Thoracic aorta (tissue), 2 donors: Measurements from ENCODE around the gene CCDC83. TPM values are rescaled to one million over a fixed set of nuclear protein-coding genes. Genes with fewer than 3 reads are reported as not detected.

Experiments
- ATAC-seq: fragments of 150-250 bp; one replicate; pipeline ENCODE4 v1.8.0; 2017; ENCODE audit warnings: low read depth; ENCODE audit not compliant: insufficient number of reproducible peaks, low FRiP score
- DNase-seq: peaks from one replicate; pipeline ENCODE4 v3.0.0-alpha.2; 2020; ENCODE audit warnings: low spot score
- H3K27ac ChIP-seq, 2 donors: fragments of 200-600 bp; sonication (generic); 1 replicate in 1 of 2; 2 replicates in 1 of 2; pipeline ENCODE4 v1.5.1; 2016; ENCODE audit warnings: mild to moderate bottlenecking in 2 of 2, moderate library complexity in 2 of 2
- H3K27me3 ChIP-seq: fragments of 200-600 bp; sonication (generic); replicated peaks from 2 replicates; pipeline ENCODE4 v1.6.0; 2016; ENCODE audit warnings: mild to moderate bottlenecking; ENCODE audit not compliant: insufficient read depth
- H3K36me3 ChIP-seq: fragments of 200-600 bp; sonication (generic); one replicate; pipeline ENCODE4 v1.5.1; 2016
- H3K4me1 ChIP-seq, 2 donors: fragments of 200-600 bp; sonication (generic); 1 replicate in 1 of 2; 2 replicates in 1 of 2; pipeline versions ENCODE4 v1.5.1 to v1.6.0; 2016; ENCODE audit warnings: low read depth in 2 of 2, mild to moderate bottlenecking in 1 of 2; ENCODE audit not compliant: control insufficient read depth in 1 of 2
- H3K4me3 ChIP-seq: fragments of 200-600 bp; sonication (generic); 2 replicates; pipeline ENCODE4 v1.5.1; 2016; ENCODE audit warnings: mild to moderate bottlenecking
- H3K9me3 ChIP-seq: fragments of 200-600 bp; sonication (generic); 2 replicates; pipeline ENCODE4 v1.5.1; 2016
- total RNA-seq, 2 donors: library from RNA; depleted of rRNA; stranded (reverse); fragments of >200 nt; gene quantifications; one replicate each; pipeline versions ENCODE4 v1.1.0 to v1.2.3, GENCODE V29; 2016
- TF ChIP-seq, protein P1 (sequence below): fragments of 200-600 bp; sonication (generic); IDR thresholded peaks from one replicate; pipeline ENCODE4 v1.5.1; 2019; ENCODE audit warnings: antibody characterized with exemption

CCDC83 gene
- total RNA-seq, 2 donors from 2014 or later: not detected

DNA sequence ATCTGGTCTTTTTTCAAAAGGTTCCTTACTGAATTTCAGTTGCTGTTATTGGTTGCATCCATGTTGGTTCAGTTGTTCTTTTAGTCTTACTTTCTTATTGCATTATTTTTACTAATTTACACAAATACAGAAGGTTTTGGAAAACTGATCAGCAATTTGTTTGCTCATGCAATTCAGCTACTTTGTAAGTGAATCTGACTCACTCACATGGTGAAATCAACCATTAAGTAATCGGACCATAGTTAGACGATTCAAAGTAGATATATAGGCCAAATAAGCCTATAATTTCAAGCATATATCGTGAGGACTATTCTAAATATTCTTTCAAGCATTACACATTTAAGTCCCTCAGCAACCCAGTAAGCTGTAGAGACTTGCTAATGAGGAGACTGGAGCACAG is 41.7 kb downstream of the CCDC83 start:
- ATAC-seq (no peak), DNase-seq (no peak)
- TF ChIP-seq, protein P1, sequence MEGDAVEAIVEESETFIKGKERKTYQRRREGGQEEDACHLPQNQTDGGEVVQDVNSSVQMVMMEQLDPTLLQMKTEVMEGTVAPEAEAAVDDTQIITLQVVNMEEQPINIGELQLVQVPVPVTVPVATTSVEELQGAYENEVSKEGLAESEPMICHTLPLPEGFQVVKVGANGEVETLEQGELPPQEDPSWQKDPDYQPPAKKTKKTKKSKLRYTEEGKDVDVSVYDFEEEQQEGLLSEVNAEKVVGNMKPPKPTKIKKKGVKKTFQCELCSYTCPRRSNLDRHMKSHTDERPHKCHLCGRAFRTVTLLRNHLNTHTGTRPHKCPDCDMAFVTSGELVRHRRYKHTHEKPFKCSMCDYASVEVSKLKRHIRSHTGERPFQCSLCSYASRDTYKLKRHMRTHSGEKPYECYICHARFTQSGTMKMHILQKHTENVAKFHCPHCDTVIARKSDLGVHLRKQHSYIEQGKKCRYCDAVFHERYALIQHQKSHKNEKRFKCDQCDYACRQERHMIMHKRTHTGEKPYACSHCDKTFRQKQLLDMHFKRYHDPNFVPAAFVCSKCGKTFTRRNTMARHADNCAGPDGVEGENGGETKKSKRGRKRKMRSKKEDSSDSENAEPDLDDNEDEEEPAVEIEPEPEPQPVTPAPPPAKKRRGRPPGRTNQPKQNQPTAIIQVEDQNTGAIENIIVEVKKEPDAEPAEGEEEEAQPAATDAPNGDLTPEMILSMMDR: no peak

DNA sequence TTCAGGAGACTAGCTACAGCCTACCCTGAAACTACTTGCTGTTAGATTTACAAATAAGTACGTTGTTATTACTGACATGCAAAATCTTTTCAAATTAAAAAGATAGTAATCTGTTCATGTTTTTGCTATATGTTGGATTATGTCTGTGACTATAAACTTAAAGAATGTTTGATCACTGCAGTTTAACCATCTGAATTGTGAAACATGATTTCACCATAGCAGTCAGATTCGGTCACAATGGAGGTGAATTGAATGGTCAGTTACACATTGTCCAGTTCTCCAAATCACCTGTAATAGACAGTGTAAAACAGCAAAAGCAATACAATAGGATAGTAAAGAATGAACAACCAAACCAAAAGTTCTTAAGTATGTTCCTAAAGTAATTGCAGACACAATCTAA is 43.3 kb downstream of the CCDC83 start:
- Histone ChIP-seq H3K27ac (no peak overlapping the region), H3K9me3 (no peaks in the 10 kb centered on the region), H3K27me3 (no peaks in the 10 kb centered on the region), H3K36me3 (no peaks in the 10 kb centered on the region), H3K4me3 (no peak overlapping the region), H3K4me1 (no peaks in the 10 kb centered on the region)
- no peak for ATAC-seq
- DNase-seq: no peak
- TF ChIP-seq, protein P1: no peak

More for the DNA sequence above, 41.7 kb downstream of the CCDC83 start:
- no peak overlapping the region for H3K27ac ChIP-seq
- H3K27me3 ChIP-seq: no peaks in the 10 kb centered on the region
- no peak overlapping the region for H3K4me3 ChIP-seq
- no peaks in the 10 kb centered on the region for H3K9me3 ChIP-seq
- no peaks in the 10 kb centered on the region for H3K36me3 ChIP-seq
- H3K4me1 ChIP-seq: no peaks in the 10 kb centered on the region

DNA sequence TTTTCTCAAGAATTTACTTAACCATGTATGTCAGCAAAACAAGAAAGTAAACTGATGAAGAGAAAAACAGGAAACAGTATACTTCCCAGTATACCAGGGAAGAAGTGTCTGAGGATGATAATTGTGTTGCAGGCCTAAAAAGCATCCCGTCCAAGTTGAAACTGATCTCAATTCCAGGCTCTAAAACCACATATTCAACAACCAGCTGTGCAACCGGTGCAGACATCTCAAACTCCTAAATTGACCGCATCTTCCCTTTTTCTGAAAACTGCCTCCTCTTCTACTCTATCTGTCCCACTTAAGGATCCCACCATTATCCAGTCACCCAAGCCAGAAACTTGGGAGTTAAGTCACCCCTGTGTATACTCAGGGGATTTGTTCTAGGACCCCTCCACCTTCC is 47.2 kb downstream of the CCDC83 start:
- Histone ChIP-seq H3K36me3 (no peaks in the 10 kb centered on the region), H3K4me3 (no peak overlapping the region), H3K27me3 (no peaks in the 10 kb centered on the region), H3K9me3 (no peaks in the 10 kb centered on the region), H3K27ac (no peak overlapping the region), H3K4me1 (no peaks in the 10 kb centered on the region)
- TF ChIP-seq, protein P1: no peak
- no peak for DNase-seq
- ATAC-seq: no peak

DNA sequence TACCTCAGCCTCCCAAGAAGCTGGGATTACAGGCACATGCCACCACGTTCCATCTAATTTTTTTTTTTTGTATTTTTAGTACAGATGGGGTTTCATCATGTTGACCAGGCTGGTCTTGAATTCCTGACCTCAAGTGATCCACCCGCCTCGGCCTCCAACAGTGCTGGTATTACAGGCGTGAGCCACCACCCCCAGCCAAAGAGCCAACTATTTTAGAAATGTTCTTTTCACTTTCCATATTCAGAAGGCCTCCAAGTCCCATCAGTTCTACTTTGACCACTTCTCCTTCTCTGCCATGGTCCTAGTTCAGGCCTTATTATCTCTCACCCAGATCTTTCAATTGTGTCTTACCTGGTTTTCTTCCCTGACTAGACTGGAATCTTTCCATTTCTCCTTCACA is 48.2 kb downstream of the CCDC83 start:
- TF ChIP-seq, protein P1: no peak

DNA sequence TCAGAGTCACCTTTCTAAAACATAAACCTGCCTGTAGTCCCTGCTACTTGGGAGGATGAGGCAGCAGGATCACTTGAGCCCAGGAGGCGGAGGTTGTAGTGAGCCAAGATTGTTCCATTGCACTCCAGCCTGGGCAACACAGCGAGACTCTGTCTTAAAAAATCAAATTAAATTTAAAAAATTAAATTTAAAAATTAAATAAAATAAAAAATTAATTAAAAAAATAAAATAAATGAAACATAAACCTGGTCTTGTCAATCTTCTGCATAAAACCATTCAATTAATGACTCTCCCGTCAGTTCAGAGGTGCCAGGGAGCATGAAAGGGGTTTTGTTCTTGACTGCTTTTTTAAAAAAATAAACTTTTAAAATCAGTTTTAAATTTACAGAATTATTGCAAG is 48.6 kb downstream of the CCDC83 start:
- H3K36me3 ChIP-seq: no peaks in the 10 kb centered on the region
- no peak overlapping the region for H3K4me3 ChIP-seq
- DNase-seq (no peak), ATAC-seq (no peak)
- no peaks in the 10 kb centered on the region for H3K27me3 ChIP-seq
- TF ChIP-seq, protein P1: no peak
- no peaks in the 10 kb centered on the region for H3K9me3 ChIP-seq
- H3K27ac ChIP-seq: no peak overlapping the region
- H3K4me1 ChIP-seq: no peaks in the 10 kb centered on the region

More for the DNA sequence above, 48.2 kb downstream of the CCDC83 start:
- ATAC-seq (no peak), DNase-seq (no peak)
- no peaks in the 10 kb centered on the region for H3K36me3 ChIP-seq
- H3K4me3 ChIP-seq: no peak overlapping the region
- H3K27me3 ChIP-seq: no peaks in the 10 kb centered on the region
- H3K4me1 ChIP-seq: no peaks in the 10 kb centered on the region
- H3K9me3 ChIP-seq: no peaks in the 10 kb centered on the region
- no peak overlapping the region for H3K27ac ChIP-seq
